ENCODE measurements around the gene OPN1LW.
"Not testable (repeated sequence)": the region's sequence is repeated elsewhere in the genome, so short reads cannot be mapped to it uniquely, and the experiment has no call there.

The OPN1LW gene

GRCh38 chrX:154159345-154159744 lies 15.3 kb downstream of the OPN1LW start:
- H3K27me3 ChIP-seq (ENCODE audit: insufficient read depth, poor library complexity, severe bottlenecking); H3K4me3 ChIP-seq (replicated peaks; ENCODE audit: insufficient read depth, low read length); H3K27ac ChIP-seq (replicated peaks); DNase-seq (ENCODE audit: low read depth in 1 of 2, low spot score in 1 of 2): not testable (repeated sequence)

DNA sequence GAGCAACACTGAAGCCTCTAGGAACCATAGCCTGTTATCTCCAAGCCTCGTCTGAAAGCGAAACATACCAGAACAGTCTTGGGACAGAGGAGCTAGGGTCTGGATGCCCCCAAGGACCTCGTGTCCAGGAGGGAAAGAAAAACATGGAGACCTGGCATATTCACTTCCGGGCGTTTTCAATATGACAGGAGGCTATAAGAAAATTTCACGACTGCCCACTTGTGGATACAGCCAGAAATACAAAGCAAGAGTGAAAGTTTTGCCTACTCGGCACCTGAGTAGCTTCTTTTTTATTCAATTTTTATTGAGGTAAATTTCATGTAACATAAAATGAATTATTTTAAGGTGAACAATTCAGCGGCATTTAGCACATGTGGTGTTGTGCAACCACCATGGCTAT lies 20.9 kb downstream of the OPN1LW start:
- H3K4me3 ChIP-seq (replicated peaks; ENCODE audit: insufficient read depth, low read length); H3K27me3 ChIP-seq (ENCODE audit: insufficient read depth, poor library complexity, severe bottlenecking); H3K27ac ChIP-seq (replicated peaks); DNase-seq (ENCODE audit: low read depth in 1 of 2, low spot score in 1 of 2): not testable (repeated sequence)

GRCh38 chrX:154168384-154168783 lies 24.3 kb downstream of the OPN1LW start:
- DNase-seq (ENCODE audit: low read depth in 1 of 2, low spot score in 1 of 2); H3K4me3 ChIP-seq (replicated peaks; ENCODE audit: insufficient read depth, low read length); H3K27ac ChIP-seq (replicated peaks); H3K27me3 ChIP-seq (ENCODE audit: insufficient read depth, poor library complexity, severe bottlenecking): not testable (repeated sequence)

- not testable (repeated sequence) for H3K4me3 ChIP-seq (replicated peaks; ENCODE audit: insufficient read depth, low read length); H3K27me3 ChIP-seq (ENCODE audit: insufficient read depth, poor library complexity, severe bottlenecking); H3K27ac ChIP-seq (replicated peaks); DNase-seq (ENCODE audit: low read depth in 1 of 2, low spot score in 1 of 2)
These were observed 28.5 kb downstream of the OPN1LW start for GRCh38 chrX:154172535-154172943.

DNA sequence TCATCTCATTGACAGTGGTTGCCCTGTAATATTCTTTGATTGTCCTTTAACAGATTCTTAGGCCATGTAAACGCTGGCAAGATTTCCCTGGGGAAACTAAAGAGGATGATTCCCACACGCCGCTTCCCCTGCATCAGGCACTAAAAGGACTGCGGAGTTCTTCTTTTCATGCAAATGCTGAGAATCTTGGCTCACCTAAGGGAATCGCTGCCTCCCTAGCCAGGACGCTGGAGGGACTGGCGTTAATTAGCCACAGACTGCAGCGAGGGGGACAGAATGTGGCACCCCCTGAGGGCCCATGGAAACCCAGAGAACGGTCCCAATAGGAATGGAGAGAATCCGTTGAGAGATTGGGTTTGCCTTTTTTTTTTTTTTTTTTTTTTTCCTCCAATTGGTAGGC lies 30.3 kb downstream of the OPN1LW start:
- not testable (repeated sequence) for H3K4me3 ChIP-seq (replicated peaks; ENCODE audit: insufficient read depth, low read length); H3K27ac ChIP-seq (replicated peaks); DNase-seq (ENCODE audit: low read depth in 1 of 2, low spot score in 1 of 2); H3K27me3 ChIP-seq (ENCODE audit: insufficient read depth, poor library complexity, severe bottlenecking)

DNA sequence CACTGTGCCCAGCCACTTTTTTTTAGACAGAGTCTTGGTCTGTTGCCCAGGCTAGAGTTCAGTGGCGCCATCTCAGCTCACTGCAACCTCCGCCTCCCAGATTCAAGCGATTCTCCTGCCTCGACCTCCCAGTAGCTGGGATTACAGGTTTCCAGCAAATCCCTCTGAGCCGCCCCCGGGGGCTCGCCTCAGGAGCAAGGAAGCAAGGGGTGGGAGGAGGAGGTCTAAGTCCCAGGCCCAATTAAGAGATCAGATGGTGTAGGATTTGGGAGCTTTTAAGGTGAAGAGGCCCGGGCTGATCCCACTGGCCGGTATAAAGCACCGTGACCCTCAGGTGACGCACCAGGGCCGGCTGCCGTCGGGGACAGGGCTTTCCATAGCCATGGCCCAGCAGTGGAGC lies 38.3 kb downstream of the OPN1LW start, which contains the start of gene OPN1MW:
Gene OPN1MW (plus strand): TSS at position 301 of the 400 bp plus-strand sequence. CDS start 82 bp downstream, at position 383.
- H3K27me3 ChIP-seq (ENCODE audit: insufficient read depth, poor library complexity, severe bottlenecking); DNase-seq (ENCODE audit: low read depth in 1 of 2, low spot score in 1 of 2); H3K27ac ChIP-seq (replicated peaks); H3K4me3 ChIP-seq (replicated peaks; ENCODE audit: insufficient read depth, low read length): not testable (repeated sequence)

- DNase-seq (ENCODE audit: low read depth in 1 of 2, low spot score in 1 of 2); H3K27ac ChIP-seq (replicated peaks); H3K27me3 ChIP-seq (ENCODE audit: insufficient read depth, poor library complexity, severe bottlenecking); H3K4me3 ChIP-seq (replicated peaks; ENCODE audit: insufficient read depth, low read length): not testable (repeated sequence)
These were observed 39.8 kb downstream of the OPN1LW start for GRCh38 chrX:154183794-154184193.

GRCh38 chrX:154192846-154193245 lies 48.8 kb downstream of the OPN1LW start:
- H3K27me3 ChIP-seq (ENCODE audit: insufficient read depth, poor library complexity, severe bottlenecking); H3K27ac ChIP-seq (replicated peaks); H3K4me3 ChIP-seq (replicated peaks; ENCODE audit: insufficient read depth, low read length); DNase-seq (ENCODE audit: low read depth in 1 of 2, low spot score in 1 of 2): not testable (repeated sequence)

DNA sequence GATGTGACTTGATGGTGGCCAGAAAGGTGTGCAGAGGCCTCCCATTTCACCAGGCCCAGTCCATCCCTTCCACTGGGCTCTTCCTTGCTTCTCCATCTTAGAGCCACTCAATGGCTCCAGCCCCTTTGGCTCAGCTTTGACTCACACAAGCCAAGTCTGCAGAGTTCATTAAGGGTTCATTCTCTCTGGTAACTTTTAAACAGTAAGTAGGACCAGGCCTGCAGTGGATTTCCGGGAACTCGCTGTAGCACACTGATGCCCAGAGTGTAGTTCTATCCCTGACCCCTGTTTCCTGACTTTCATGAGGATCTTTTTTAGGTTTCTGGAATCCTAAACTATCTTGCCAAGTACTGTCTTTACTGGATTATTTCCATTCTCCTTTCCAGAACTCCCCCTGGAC lies 50.3 kb downstream of the OPN1LW start:
- H3K4me3 ChIP-seq (replicated peaks; ENCODE audit: insufficient read depth, low read length); H3K27ac ChIP-seq (replicated peaks); DNase-seq (ENCODE audit: low read depth in 1 of 2, low spot score in 1 of 2); H3K27me3 ChIP-seq (ENCODE audit: insufficient read depth, poor library complexity, severe bottlenecking): not testable (repeated sequence)

DNA sequence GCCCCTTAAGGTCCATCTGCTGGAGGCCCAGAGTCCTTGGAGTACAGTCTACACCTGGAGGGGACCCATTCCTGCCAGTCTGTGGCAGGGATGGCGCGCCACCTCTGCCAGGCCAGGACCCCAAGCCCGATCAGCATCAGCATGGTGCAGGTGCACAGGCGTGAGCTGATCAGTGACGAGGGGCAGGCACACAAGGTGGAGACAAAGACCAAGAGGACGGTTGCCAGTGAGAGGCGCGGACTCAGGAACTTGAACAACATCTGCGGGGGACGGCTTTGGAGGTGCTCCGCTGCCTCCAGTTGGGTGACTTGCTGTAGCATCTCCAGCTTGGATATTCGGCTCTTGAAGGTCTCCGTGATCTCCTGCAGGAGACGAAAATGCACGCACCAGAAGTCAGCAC lies 52.4 kb downstream of the OPN1LW start:
- not testable (repeated sequence) for H3K4me3 ChIP-seq (replicated peaks; ENCODE audit: insufficient read depth, low read length); H3K27ac ChIP-seq (replicated peaks); DNase-seq (ENCODE audit: low read depth in 1 of 2, low spot score in 1 of 2); H3K27me3 ChIP-seq (ENCODE audit: insufficient read depth, poor library complexity, severe bottlenecking)
